MM.1S (cell line): ENCODE measurements around the gene SPINT2.

Source experiments
- EZH2 ChIP-seq: fragments of 300-600 bp; sonication (generic); optimal IDR thresholded peaks from 2 replicates; pipeline ENCODE3; 2017; ENCODE audit warnings: low read depth, mild to moderate bottlenecking, antibody characterized with exemption, low read length, mixed read lengths
- EZH2phosphoT487 ChIP-seq: fragments of 300-600 bp; sonication (generic); IDR thresholded peaks from 2 replicates; pipeline ENCODE4 v1.6.1; 2018; ENCODE audit warnings: antibody characterized with exemption, low read length
- TF ChIP-seq, protein P1 (sequence below): fragments of 300-600 bp; sonication (generic); IDR thresholded peaks from 2 replicates; pipeline ENCODE4 v1.5.1; 2016; ENCODE audit warnings: antibody characterized with exemption, low read length, mixed read lengths

DNA sequence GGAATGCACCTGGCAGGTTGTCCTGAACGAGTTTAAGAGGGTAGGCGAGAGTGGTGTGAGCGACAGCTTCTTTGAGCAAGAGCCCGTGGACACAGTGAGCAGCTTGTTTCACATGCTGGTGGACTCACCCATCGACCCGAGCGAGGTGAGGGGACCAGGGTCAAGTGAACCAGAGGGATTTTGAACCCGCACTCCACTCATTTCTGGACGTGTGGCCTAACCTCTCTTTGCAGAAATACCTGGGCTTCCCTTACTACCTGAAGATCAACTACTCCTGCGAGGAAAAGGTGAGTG lies 72.9 kb downstream of the SPINT2 start:
- TF ChIP-seq, protein P1, sequence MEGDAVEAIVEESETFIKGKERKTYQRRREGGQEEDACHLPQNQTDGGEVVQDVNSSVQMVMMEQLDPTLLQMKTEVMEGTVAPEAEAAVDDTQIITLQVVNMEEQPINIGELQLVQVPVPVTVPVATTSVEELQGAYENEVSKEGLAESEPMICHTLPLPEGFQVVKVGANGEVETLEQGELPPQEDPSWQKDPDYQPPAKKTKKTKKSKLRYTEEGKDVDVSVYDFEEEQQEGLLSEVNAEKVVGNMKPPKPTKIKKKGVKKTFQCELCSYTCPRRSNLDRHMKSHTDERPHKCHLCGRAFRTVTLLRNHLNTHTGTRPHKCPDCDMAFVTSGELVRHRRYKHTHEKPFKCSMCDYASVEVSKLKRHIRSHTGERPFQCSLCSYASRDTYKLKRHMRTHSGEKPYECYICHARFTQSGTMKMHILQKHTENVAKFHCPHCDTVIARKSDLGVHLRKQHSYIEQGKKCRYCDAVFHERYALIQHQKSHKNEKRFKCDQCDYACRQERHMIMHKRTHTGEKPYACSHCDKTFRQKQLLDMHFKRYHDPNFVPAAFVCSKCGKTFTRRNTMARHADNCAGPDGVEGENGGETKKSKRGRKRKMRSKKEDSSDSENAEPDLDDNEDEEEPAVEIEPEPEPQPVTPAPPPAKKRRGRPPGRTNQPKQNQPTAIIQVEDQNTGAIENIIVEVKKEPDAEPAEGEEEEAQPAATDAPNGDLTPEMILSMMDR: no peak
- TF ChIP-seq EZH2phosphoT487 (no peak), EZH2 (no peak)
